Embryonic facial prominence (tissue), 1 donor: ENCODE data around the gene IHH.
A peak's percentile ranks its signal among the peaks of the same experiment; 100 is the strongest.

Experiments used
- DNase-seq: peaks from one replicate; pipeline ENCODE4 v3.0.0-alpha.2; 2016; ENCODE audit errors: extremely low spot score

IHH gene

DNA sequence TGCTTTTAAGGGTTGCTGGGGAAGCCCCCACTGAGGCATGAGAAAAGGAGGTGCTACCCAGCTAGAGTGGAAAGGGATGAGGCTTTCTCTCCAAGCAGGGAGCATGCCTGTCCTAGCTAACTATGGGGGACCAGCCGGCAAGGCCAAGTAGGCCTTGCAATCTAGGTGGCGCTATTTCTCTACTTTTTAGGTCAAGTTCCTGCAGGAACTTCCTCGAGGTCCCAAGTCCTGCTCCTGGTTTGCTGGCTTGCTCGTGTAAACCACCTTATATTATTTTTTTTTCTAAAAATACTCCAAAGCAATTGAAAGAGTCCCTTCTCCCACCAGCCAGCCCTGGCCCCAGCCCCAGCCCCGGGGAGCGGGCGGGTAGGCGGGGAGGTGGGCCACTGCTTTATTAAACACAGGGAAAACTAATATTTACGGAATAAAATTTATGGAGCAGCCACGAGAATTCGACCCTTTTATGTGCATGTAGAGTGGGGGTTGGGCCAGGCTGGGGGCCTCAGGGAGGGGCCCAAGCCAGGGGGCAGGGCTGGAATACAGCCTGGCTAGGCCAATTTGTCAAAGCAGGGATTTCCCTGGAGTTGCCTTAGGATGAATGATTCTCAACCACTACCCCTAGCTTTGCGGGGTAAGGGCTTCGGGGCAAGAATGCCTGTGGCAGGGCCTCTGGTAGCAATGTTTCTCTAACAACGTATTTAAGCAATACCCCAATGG is 12.8 kb upstream of the IHH start:
- peak; percentile 35 for DNase-seq

GRCh38 chr2:219072741-219073250 is 12.1 kb upstream of the IHH start:
- DNase-seq = no peak

GRCh38 chr2:219071131-219071816 is 10.6 kb upstream of the IHH start:
- DNase-seq = no peak

DNA sequence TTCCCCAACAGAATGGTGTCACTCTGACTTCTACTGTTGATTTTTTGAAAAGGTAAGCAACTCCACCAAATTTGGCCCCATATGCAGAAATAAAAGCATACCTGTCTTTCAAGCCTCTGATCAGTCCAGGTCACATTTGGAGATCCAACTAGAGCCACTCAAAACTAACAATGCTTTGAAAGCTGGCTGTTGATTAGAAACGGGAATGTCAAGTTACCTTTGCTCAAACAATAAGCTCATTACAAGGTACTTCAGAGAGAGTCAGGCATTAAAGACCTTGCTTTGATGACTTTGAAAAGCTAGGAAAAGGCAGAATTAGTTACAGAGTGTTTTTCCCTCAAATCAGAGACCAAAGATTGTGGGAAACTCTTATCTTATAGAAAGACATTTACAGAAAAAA is 4.8 kb upstream of the IHH start:
- no peak for DNase-seq

- no peak for DNase-seq
Observed at GRCh38 chr2:219062081-219062480, 1.4 kb upstream of the IHH start.

- DNase-seq = no peak
Observed at GRCh38 chr2:219059725-219060682, 717 bp downstream of the IHH start.

GRCh38 chr2:219059375-219059724 is 1.4 kb downstream of the IHH start:
- DNase-seq = no peak

GRCh38 chr2:219058541-219059374 is 2.0 kb downstream of the IHH start:
- no peak for DNase-seq

DNA sequence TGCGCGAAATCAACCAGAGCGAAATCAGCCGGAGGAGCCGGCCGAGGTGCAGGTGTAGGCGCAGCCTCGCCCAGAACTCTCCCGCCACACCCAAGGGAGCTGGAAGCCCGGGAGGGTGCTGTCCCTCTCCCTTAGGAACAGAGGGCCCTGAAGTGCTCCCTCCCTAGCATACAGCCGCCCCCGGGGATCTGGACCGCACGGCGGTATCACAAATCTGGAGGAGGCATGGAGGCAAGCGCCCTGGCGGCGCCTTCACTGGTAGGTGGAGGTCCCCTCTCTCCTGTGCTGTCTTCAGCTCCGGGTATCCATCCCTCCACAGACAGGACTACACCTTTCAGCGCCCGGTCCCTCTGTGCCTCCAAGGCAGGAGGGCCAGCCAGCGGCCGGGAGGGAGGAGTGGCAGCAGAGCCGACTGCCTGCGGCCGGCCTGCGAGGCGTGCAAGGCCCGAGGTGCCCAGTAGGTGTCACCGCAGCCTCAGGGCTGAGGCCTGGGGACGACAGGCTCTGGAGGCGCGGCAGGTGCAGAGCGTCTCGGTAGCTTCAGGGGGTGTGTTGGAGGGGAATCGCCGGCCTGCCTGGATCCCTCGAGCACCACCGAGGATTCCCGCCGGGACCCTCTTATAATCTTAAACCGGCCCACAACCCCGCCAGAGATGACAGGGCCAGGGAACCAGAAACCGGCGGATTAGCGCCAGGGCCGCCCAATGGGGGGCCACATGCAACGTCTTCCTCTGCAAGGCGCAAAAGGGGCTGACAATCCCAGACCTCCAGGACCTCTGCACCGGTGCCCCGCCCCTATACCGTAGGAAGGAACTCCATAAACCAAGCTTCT is 2.8 kb downstream of the IHH start:
- DNase-seq = peak; percentile 13

DNA sequence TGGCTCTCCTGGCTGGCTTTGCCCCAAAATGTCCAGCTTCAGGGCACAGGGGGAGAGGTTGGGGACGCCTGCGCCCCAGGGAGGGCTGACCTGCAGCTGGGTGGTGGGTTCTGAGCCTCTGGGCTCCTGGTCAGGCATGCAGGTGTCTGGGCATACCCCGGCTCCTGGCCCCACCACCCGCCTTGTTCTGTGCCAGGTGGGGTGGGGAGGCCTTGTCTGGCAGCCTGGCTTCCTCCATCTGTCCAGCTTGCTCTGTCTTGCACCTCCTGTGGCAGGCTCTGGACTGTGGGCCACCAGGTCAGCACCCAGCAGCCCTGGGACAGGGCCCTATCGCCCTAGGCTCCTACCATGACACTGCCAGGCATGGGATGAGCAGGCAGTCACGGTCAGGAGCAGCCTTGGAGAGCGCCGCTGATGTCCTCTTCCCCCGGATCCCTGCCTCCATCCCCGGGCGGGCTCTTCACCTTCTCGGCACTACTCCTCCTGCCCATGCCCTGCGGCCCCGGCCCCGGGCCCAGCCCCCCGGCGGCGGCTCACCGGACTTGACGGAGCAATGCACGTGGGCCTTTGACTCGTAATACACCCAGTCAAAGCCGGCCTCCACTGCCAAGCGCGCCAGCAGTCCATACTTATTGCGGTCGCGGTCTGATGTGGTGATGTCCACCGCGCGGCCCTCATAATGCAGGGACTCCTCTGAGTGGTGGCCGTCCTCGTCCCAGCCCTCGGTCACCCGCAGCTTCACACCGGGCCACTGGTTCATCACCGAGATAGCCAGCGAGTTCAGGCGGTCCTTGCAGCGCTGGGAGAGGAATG is 3.6 kb downstream of the IHH start:
- DNase-seq = no peak

DNA sequence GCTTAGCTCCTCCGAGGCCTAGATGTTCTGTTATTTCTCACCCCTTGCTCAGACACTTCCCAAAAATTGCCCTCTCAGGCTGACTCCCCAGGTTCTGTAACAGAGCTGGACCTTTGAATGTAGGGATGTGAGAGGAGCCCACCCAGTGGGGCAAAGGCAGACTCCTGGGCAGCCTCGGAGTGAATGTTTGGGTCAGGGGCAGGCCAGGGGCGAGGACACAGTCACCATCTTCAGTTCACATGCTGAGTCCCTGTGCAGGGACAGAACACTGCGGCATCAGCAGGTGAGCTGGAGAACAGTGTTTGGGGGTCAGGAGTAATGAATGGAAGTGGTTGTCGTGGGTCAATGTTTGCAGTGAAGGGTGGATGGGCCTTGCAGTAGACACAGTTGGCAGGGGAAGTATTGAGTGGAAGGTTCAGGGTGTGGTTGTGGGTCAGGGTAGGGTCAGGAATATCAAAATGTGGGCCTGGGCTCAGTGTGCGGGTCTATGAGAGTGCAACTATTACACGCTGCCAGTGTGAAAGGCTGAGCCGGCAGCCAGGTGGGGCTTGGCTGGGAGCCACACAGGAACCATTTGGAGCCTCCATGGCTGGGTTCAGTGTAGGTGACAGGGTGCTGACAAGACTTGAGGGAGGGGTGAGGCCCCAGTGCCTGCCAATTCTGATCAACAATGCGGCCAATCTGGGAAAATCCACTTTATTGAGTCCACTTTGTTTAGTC is 4.4 kb downstream of the IHH start:
- no peak for DNase-seq

DNA sequence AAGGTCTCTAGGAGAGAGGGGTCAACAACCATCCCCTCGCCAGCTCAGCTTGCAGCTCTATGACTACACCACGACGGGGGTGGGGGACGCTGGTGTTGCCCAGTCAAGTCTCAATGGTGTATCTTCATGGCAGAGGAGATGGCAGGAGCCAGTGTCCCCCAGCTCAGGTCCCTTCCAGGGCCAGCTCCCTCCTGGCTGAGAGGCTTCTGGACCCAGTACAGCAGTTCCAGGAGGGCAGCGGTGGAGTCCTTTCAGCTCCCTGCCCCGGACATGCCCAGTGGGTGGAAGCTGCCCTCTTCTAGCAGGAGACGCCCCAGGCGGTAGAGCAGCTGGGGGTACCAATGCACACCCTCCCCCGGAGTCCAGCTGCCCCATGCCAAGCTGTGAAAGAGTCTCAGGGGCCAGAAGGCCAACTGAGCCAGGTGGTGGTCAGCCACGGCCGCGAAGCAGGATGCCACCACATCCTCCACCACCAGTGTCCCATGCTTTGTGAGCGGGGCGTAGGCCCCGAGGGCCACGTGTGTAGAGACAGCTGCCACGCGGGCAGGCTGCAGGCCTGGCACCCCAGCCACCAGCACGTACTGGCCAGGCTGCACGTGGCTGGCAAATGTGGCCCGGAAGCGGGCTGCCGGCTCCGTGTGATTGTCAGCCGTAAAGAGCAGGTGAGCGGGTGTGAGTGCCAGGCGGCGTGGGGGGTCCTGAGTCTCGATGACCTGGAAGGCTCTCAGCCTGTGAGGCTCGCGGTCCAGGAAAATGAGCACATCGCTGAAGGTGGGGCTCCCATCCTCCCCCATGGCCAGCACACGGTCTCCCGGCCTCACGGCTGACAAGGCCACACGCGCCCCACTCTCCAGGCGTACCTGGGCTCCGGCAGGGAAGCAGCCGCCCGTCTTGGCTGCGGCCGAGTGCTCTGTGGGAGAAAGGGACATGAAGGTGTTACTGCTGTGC is 5.5 kb downstream of the IHH start:
- DNase-seq = no peak

DNA sequence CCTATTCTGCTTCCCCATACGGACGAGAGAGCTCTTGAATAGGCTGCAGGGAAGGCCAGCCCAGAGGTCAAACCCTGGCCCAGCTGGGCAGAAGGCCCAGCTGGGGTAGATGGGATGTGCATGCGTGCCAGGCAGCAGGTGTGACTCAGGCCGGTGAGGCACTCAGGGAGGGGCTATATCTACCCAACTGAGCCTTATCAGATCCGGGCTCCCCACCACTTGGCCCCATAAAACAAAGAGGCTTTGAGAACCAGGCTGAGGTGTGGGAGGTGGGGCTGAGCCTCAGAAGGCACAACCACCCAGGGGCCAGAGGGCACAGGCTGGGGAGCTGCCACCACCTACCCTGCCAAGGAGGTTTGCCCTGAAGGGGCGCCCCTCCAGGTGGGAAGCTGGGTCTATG is 11.4 kb downstream of the IHH start:
- no peak for DNase-seq

- DNase-seq = peak; percentile 9
Observed at GRCh38 chr2:219045937-219046550, 14.7 kb downstream of the IHH start.

- DNase-seq = no peak
Observed at GRCh38 chr2:219042750-219043149, 18.0 kb downstream of the IHH start.

- DNase-seq = no peak
Observed at GRCh38 chr2:219042157-219042556, 18.6 kb downstream of the IHH start.

DNA sequence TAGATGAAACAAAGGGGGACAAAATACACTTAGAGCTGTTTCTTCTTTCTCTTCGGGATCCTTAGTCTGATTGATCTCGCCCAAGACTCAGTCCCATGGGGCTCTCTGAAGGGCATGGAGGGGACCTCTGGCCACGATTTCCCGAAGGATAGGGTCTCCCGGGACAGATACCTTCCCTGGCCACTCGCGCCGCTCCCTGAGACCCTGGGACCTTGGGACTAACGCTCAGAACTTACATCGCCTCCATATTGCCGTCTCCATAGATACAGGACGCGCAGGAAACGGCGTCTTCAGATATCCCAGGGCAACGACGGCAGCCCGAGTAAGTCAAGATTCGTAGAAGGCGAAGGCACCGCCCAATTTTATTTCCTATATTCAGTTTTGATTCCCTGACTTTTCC is 19.5 kb downstream of the IHH start, which contains the start of gene CFAP65:
CFAP65 (minus strand) TSS at position 265 of the 400 bp plus-strand sequence. CDS start 2,468 bp downstream, outside the sequence.
- DNase-seq = no peak
